Stimulated activated CD8-positive, alpha-beta memory T cell treated with anti-CD3 and anti-CD28 coated beads, Interleukin-2, amount 100 ng/mL, for 1 hour (primary cell): ENCODE measurements around the gene PIAS1.
"Not testable (repeated sequence)": the region's sequence is repeated elsewhere in the genome, so short reads cannot be mapped to it uniquely, and the experiment has no call there.

Experiments
- DNase-seq, 2 donors: peaks; one replicate each; pipeline ENCODE4 v3.0.0-alpha.2; 2020; ENCODE audit warnings: low read depth in 2 of 2

The PIAS1 gene

GRCh38 chr15:68218331-68218730 lies 164.2 kb downstream of the PIAS1 start:
- no peak for DNase-seq

GRCh38 chr15:68218847-68219798 lies 165.0 kb downstream of the PIAS1 start:
- no peak for DNase-seq

GRCh38 chr15:68220489-68220888 lies 166.4 kb downstream of the PIAS1 start:
- no peak for DNase-seq

- DNase-seq: no peak
Observed at GRCh38 chr15:68220967-68221366, 166.9 kb downstream of the PIAS1 start.

GRCh38 chr15:68221530-68222431 lies 167.7 kb downstream of the PIAS1 start:
- DNase-seq: not testable (repeated sequence)

GRCh38 chr15:68222432-68222743 lies 168.3 kb downstream of the PIAS1 start:
- DNase-seq: not testable (repeated sequence)

GRCh38 chr15:68223171-68223570 lies 169.1 kb downstream of the PIAS1 start:
- DNase-seq: no peak

- no peak for DNase-seq
Observed at GRCh38 chr15:68224108-68224507, 170.0 kb downstream of the PIAS1 start.

- DNase-seq: no peak
Observed at GRCh38 chr15:68224546-68225250, 170.6 kb downstream of the PIAS1 start.

GRCh38 chr15:68225442-68225841 lies 171.3 kb downstream of the PIAS1 start:
- not testable (repeated sequence) for DNase-seq

GRCh38 chr15:68227643-68228142 lies 173.6 kb downstream of the PIAS1 start:
- no peak for DNase-seq

- DNase-seq: no peak
Observed at GRCh38 chr15:68228143-68228970, 174.2 kb downstream of the PIAS1 start.

- DNase-seq: no peak
Observed at GRCh38 chr15:68228971-68229385, 174.9 kb downstream of the PIAS1 start.

GRCh38 chr15:68229386-68230156 lies 175.5 kb downstream of the PIAS1 start, which contains the start of gene CLN6:
TSS of gene CLN6 (minus strand) at chr15:68229728. CDS start at chr15:68229584, 144 bp downstream.
- DNase-seq: peak; percentile 64 to 66

GRCh38 chr15:68230157-68231100 lies 176.3 kb downstream of the PIAS1 start:
- no peak for DNase-seq

GRCh38 chr15:68231102-68231818 lies 177.1 kb downstream of the PIAS1 start:
- DNase-seq: no peak

GRCh38 chr15:68232449-68232848 lies 178.3 kb downstream of the PIAS1 start:
- no peak for DNase-seq

GRCh38 chr15:68232937-68233336 lies 178.8 kb downstream of the PIAS1 start:
- no peak for DNase-seq
